CD4-positive, alpha-beta T cell (primary cell): ENCODE data around the gene SEPTIN10. TPM values are rescaled to one million over a fixed set of nuclear protein-coding genes. Genes with fewer than 3 reads are reported as not detected.
A peak's percentile ranks its signal among the peaks of the same experiment; 100 is the strongest.

Experiments used
- ATAC-seq: fragments of 200-7000 bp; cut with Tn5 transposase; one replicate; pipeline ENCODE4 v1.10.0; 2022; ENCODE audit warnings: mild to moderate bottlenecking; ENCODE audit not compliant: poor library complexity
- CTCF ChIA-PET: fragments of 350-600 bp; sonication (Branson Sonifier 250); formaldehyde crosslinking; loops from one replicate; lab custom pipeline; 2021; ENCODE audit warnings: antibody characterized with exemption, inconsistent platforms; lab: Charles Lee
- POLR2A ChIA-PET: fragments of 350-600 bp; sonication (Branson Sonifier 250); formaldehyde crosslinking; loops from one replicate; lab custom pipeline; 2021; ENCODE audit warnings: antibody characterized with exemption, inconsistent platforms; lab: Charles Lee
- DNase-seq, 14 experiments: peaks; one replicate each; pipeline ENCODE4 v3.0.0-alpha.2; 2013 to 2020; ENCODE audit warnings: mixed read lengths in 2 of 14
- H3K27ac ChIP-seq, 2 donors: one replicate each; pipeline versions ENCODE4 v1.5.1 to v1.7.0; 2013; ENCODE audit warnings: low read length in 2 of 2, low read depth in 1 of 2, mild to moderate bottlenecking in 1 of 2
- H3K27me3 ChIP-seq, 2 experiments: 1 replicate in 1 of 2; 2 replicates in 1 of 2; pipeline versions ENCODE4 v1.6.1 to v1.7.0; 2013; ENCODE audit warnings: low read length in 2 of 2, control low read depth in 1 of 2, mild to moderate bottlenecking in 1 of 2, moderate library complexity in 1 of 2; ENCODE audit not compliant: insufficient read depth in 2 of 2, control insufficient read depth in 1 of 2
- H3K36me3 ChIP-seq: one replicate; pipeline ENCODE4 v1.6.1; 2013; ENCODE audit warnings: low read length, control low read depth; ENCODE audit not compliant: insufficient read depth
- H3K4me1 ChIP-seq: one replicate; pipeline ENCODE4 v1.6.1; 2013; ENCODE audit warnings: low read length, control low read depth; ENCODE audit not compliant: insufficient read depth
- H3K4me3 ChIP-seq: one replicate; pipeline ENCODE4 v1.5.1; 2013; ENCODE audit warnings: mild to moderate bottlenecking, low read length, moderate library complexity
- H3K9me3 ChIP-seq, 2 experiments: 1 replicate in 1 of 2; 2 replicates in 1 of 2; pipeline versions ENCODE4 v1.6.1 to v1.7.0; 2013; ENCODE audit warnings: low read length in 2 of 2, mild to moderate bottlenecking in 2 of 2, control low read depth in 1 of 2, moderate library complexity in 1 of 2; ENCODE audit not compliant: control insufficient read depth in 1 of 2, insufficient read depth in 1 of 2
- H3K27ac Mint-ChIP-seq: one replicate; pipeline ENCODE4 v1.8.0; 2020; ENCODE audit warnings: mixed read lengths
- H3K27me3 Mint-ChIP-seq: one replicate; pipeline ENCODE4 v1.8.0; 2021; ENCODE audit warnings: mixed read lengths
- H3K36me3 Mint-ChIP-seq: one replicate; pipeline ENCODE4 v1.8.0; 2021; ENCODE audit warnings: low read depth, mixed read lengths
- H3K4me1 Mint-ChIP-seq: one replicate; pipeline ENCODE4 v1.8.0; 2021; ENCODE audit warnings: low read depth, mixed read lengths
- H3K4me3 Mint-ChIP-seq: one replicate; pipeline ENCODE4 v1.8.0; 2020; ENCODE audit warnings: mild to moderate bottlenecking, mixed read lengths
- H3K9me3 Mint-ChIP-seq: one replicate; pipeline ENCODE4 v1.8.0; 2020; ENCODE audit warnings: mixed read lengths
- intact Hi-C, 2 experiments: fragments of 100-400 bp; cut with DNase I in 1 of 2; cut with micrococcal nuclease in 1 of 2; formaldehyde crosslinking; loops; one replicate each; pipeline versions ENCODE4 v1.15.1 to v1.9.0; 2023 to 2025; cut with DNase I, micrococcal nuclease
- total RNA-seq, 174 experiments: library from RNA in 2 of 174; stranded (reverse) in 2 of 174; gene quantifications; one replicate each; pipeline ENCODE4 v1.2.3 and lab custom pipeline; 2021 to 2026
- TF ChIP-seq, protein P1 (sequence below): fragments of 200-600 bp; IDR thresholded peaks from one replicate; pipeline ENCODE4 v1.8.0; 2022; ENCODE audit warnings: antibody characterized with exemption, mild to moderate bottlenecking

SEPTIN10 gene
- total RNA-seq, 2 experiments from 2014 or later, result 2.0 to 2.6 TPM

DNA sequence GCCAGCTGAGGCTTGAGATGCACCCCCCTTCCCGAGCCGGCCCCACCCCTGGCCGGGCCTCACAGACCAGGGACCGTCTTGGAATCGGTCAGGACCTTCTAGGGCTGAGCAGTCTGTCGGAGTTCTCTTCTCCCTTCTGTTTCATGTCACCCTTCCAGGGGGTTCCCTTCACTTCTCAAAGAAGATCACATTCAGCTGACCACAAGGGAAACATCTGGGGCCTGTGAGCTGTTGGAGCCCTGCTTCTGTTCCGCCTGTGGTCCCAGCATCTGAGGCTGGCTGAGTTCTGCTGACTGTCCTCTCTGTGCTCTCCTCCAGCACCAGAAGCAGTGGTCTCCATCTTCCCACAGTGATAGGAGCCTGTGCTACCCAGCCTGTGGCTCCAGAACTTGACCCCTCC, 106.5 kb downstream of the SEPTIN10 start:
- no peak overlapping the region for H3K27ac Mint-ChIP-seq
- intact Hi-C loops, result no loop called here

DNA sequence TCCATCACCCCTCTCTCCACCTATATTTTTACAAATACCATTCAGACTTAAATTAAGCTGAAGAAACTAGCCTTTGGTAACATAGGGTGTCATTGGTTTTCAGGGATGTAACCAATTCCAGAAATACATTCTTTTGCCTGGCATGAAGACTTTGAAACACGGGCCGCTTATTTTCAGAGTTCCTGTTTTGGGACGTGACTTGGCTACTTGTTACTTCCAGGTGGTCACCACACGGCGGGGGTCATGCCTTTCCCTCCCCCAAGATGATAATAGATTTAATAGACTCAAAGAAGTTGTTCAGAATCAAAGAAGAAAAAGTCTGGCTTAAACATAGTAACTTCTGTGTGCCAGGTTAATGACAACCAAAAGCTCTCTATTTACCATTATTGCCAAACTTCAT, 110.6 kb downstream of the SEPTIN10 start:
- H3K4me1 ChIP-seq, result no peaks in the 10 kb centered on the region
- Mint-ChIP-seq H3K4me3 (no peak overlapping the region), H3K9me3 (no peaks in the 10 kb centered on the region), H3K4me1 (no peaks in the 10 kb centered on the region), H3K27me3 (no peaks in the 10 kb centered on the region), H3K27ac (no peak overlapping the region), H3K36me3 (no peaks in the 10 kb centered on the region)
- H3K9me3 ChIP-seq, result peaks cover 0 to 5% of the 10 kb centered on the region in 2 experiments
- H3K4me3 ChIP-seq, result no peak overlapping the region
- H3K36me3 ChIP-seq, result no peaks in the 10 kb centered on the region
- ATAC-seq (no peak), DNase-seq (no peak)
- ChIA-PET POLR2A (no interaction called here), CTCF (no interaction called here)
- no peak overlapping the region for H3K27ac ChIP-seq
- TF ChIP-seq, protein P1, sequence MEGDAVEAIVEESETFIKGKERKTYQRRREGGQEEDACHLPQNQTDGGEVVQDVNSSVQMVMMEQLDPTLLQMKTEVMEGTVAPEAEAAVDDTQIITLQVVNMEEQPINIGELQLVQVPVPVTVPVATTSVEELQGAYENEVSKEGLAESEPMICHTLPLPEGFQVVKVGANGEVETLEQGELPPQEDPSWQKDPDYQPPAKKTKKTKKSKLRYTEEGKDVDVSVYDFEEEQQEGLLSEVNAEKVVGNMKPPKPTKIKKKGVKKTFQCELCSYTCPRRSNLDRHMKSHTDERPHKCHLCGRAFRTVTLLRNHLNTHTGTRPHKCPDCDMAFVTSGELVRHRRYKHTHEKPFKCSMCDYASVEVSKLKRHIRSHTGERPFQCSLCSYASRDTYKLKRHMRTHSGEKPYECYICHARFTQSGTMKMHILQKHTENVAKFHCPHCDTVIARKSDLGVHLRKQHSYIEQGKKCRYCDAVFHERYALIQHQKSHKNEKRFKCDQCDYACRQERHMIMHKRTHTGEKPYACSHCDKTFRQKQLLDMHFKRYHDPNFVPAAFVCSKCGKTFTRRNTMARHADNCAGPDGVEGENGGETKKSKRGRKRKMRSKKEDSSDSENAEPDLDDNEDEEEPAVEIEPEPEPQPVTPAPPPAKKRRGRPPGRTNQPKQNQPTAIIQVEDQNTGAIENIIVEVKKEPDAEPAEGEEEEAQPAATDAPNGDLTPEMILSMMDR, result no peak
- intact Hi-C loops, result no loop called here
- peaks cover 0 to 3% of the 10 kb centered on the region in 2 experiments for H3K27me3 ChIP-seq

More for the DNA sequence above, 106.5 kb downstream of the SEPTIN10 start:
- ChIA-PET CTCF (no interaction called here), POLR2A (no interaction called here)
- no peaks in the 10 kb centered on the region for H3K36me3 ChIP-seq
- no peaks in the 10 kb centered on the region for H3K9me3 ChIP-seq
- Mint-ChIP-seq H3K4me1 (no peaks in the 10 kb centered on the region), H3K4me3 (no peak overlapping the region), H3K9me3 (no peaks in the 10 kb centered on the region), H3K27me3 (no peaks in the 10 kb centered on the region), H3K36me3 (no peaks in the 10 kb centered on the region)
- no peak overlapping the region for H3K4me3 ChIP-seq
- H3K27me3 ChIP-seq, result peaks cover 0 to 3% of the 10 kb centered on the region in 2 experiments
- peaks cover 4% of the 10 kb centered on the region for H3K4me1 ChIP-seq
- H3K27ac ChIP-seq, result no peak overlapping the region
- peak in 1 of 14 experiments; percentile 16 for DNase-seq
- TF ChIP-seq, protein P1, result no peak
- ATAC-seq, result no peak

DNA sequence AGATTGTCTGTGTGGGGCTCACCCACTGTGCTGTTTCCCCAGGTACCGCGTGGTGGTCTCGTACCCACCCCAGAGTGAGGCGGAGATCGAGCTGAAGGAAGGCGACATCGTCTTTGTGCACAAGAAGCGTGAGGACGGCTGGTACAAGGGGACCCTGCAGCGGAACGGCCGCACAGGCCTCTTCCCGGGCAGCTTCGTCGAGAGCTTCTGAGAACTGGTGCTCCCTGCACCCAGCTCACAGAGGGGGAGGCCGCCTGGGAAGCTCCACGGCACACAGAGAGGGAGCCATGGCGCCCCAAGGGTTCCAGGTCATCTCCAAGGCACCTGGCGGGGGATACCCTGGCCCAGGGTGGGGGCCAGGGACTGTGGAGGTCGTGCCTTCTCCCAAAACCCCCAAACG, 112.3 kb downstream of the SEPTIN10 start:
- Histone ChIP-seq H3K27me3 (no peaks in the 10 kb centered on the region), H3K4me3 (no peak overlapping the region), H3K9me3 (peaks cover 0 to 5% of the 10 kb centered on the region in 2 experiments), H3K27ac (no peak overlapping the region), H3K36me3 (no peaks in the 10 kb centered on the region), H3K4me1 (no peaks in the 10 kb centered on the region)
- intact Hi-C loops, result no loop called here
- H3K4me1 Mint-ChIP-seq, result no peaks in the 10 kb centered on the region
- DNase-seq (no peak), ATAC-seq (no peak)
- no peak overlapping the region for H3K27ac Mint-ChIP-seq
- no peaks in the 10 kb centered on the region for H3K27me3 Mint-ChIP-seq
- no peaks in the 10 kb centered on the region for H3K36me3 Mint-ChIP-seq
- POLR2A ChIA-PET, result no interaction called here
- TF ChIP-seq, protein P1, result no peak
- no peak overlapping the region for H3K4me3 Mint-ChIP-seq
- H3K9me3 Mint-ChIP-seq, result no peaks in the 10 kb centered on the region
- CTCF ChIA-PET, result no interaction called here
